Mucosa of rectum (tissue), 2 donors: ENCODE data around the gene RAB43.
A peak's percentile ranks its signal among the peaks of the same experiment; 100 is the strongest.
"Not testable (repeated sequence)": the region's sequence is repeated elsewhere in the genome, so short reads cannot be mapped to it uniquely, and the experiment has no call there.

Source experiments
- H3K27ac ChIP-seq, 2 donors: one replicate each; pipeline ENCODE4 v1.7.0; 2013; ENCODE audit warnings: inconsistent platforms in 2 of 2, low read depth in 2 of 2, low read length in 2 of 2
- H3K27me3 ChIP-seq, 2 donors: one replicate each; pipeline ENCODE4 v1.7.0; 2013; ENCODE audit warnings: low read length in 2 of 2; ENCODE audit not compliant: control insufficient read depth in 2 of 2, insufficient read depth in 2 of 2
- H3K36me3 ChIP-seq, 2 donors: one replicate each; pipeline ENCODE4 v1.7.0; 2013; ENCODE audit warnings: low read length in 2 of 2; ENCODE audit not compliant: control insufficient read depth in 2 of 2, insufficient read depth in 2 of 2
- H3K4me1 ChIP-seq, 2 donors: one replicate each; pipeline ENCODE4 v1.7.0; 2013; ENCODE audit warnings: low read length in 2 of 2, mild to moderate bottlenecking in 1 of 2; ENCODE audit not compliant: control insufficient read depth in 2 of 2, insufficient read depth in 2 of 2
- H3K4me3 ChIP-seq, 2 donors: one replicate each; pipeline ENCODE4 v1.7.0; 2013; ENCODE audit warnings: low read length in 2 of 2
- H3K9ac ChIP-seq, 2 donors: one replicate each; pipeline ENCODE4 v1.7.0; 2013; ENCODE audit warnings: low read length in 2 of 2, low read depth in 1 of 2, mild to moderate bottlenecking in 1 of 2
- H3K9me3 ChIP-seq, 2 donors: one replicate each; pipeline ENCODE4 v1.7.0; 2013; ENCODE audit warnings: low read length in 2 of 2; ENCODE audit not compliant: control insufficient read depth in 2 of 2
- donor health status: healthy.
- donor health status: Normal muscosa, but diverticular disease.

RAB43 gene

GRCh38 chr3:129121792-129122411, at the start of gene RAB43:
Gene RAB43, minus strand, starts transcription at chr3:129121804. Its CDS starts 315 bp downstream, at chr3:129121489.
- H3K4me1 ChIP-seq = peaks cover 36 to 39% of the 10 kb centered on the region in 2 donors
- no peaks in the 10 kb centered on the region for H3K9me3 ChIP-seq
- H3K4me3 ChIP-seq = peak within 1 kb of the TSS; percentile 85 to 91
- peaks cover under 1 to 9% of the 10 kb centered on the region in 2 donors for H3K36me3 ChIP-seq
- H3K27ac ChIP-seq = peak within 1 kb of the TSS; percentile 93 to 94
- H3K27me3 ChIP-seq = no peaks in the 10 kb centered on the region
- peak within 1 kb of the TSS; percentile 84 to 89 for H3K9ac ChIP-seq

GRCh38 chr3:129166579-129167332, 45.2 kb upstream of the RAB43 start:
- Histone ChIP-seq H3K9me3 (no peaks in the 10 kb centered on the region), H3K36me3 (peaks cover 44 to 52% of the 10 kb centered on the region in 2 donors), H3K27ac (no peak overlapping the region), H3K4me1 (peaks cover 6 to 10% of the 10 kb centered on the region in 2 donors), H3K4me3 (no peak overlapping the region), H3K9ac (no peak overlapping the region), H3K27me3 (no peaks in the 10 kb centered on the region)

GRCh38 chr3:129165594-129165993, 44.0 kb upstream of the RAB43 start:
- H3K9me3 ChIP-seq, H3K9ac ChIP-seq, H3K27ac ChIP-seq, H3K27me3 ChIP-seq, H3K4me3 ChIP-seq: not testable (repeated sequence)
- Histone ChIP-seq H3K36me3 (peaks cover 33 to 41% of the 10 kb centered on the region in 2 donors), H3K4me1 (peaks cover 6 to 11% of the 10 kb centered on the region in 2 donors)

- H3K4me3 ChIP-seq = no peak overlapping the region
- H3K27me3 ChIP-seq = no peaks in the 10 kb centered on the region
- H3K9ac ChIP-seq = no peak overlapping the region
- H3K9me3 ChIP-seq = no peaks in the 10 kb centered on the region
- peaks cover 12 to 13% of the 10 kb centered on the region in 2 donors for H3K4me1 ChIP-seq
- peaks cover 22 to 30% of the 10 kb centered on the region in 2 donors for H3K36me3 ChIP-seq
- H3K27ac ChIP-seq = no peak overlapping the region
These were observed 42.9 kb upstream of the RAB43 start for GRCh38 chr3:129164500-129164899.

- Histone ChIP-seq H3K4me3 (no peak overlapping the region), H3K9me3 (no peaks in the 10 kb centered on the region), H3K4me1 (peaks cover 15% of the 10 kb centered on the region in 2 donors), H3K9ac (peak overlapping the region in 1 of 2 donors; percentile 1), H3K27me3 (no peaks in the 10 kb centered on the region), H3K27ac (no peak overlapping the region), H3K36me3 (peaks cover 21 to 30% of the 10 kb centered on the region in 2 donors)
These were observed 41.4 kb upstream of the RAB43 start for GRCh38 chr3:129162729-129163579.

- H3K9me3 ChIP-seq = no peaks in the 10 kb centered on the region
- H3K36me3 ChIP-seq = peaks cover 17 to 28% of the 10 kb centered on the region in 2 donors
- H3K27me3 ChIP-seq = no peaks in the 10 kb centered on the region
- H3K4me3 ChIP-seq = peak overlapping the region; percentile 89 to 99
- H3K9ac ChIP-seq = peak overlapping the region; percentile 78 to 97
- H3K27ac ChIP-seq = peak overlapping the region; percentile 96 to 97
- peaks cover 15% of the 10 kb centered on the region in 2 donors for H3K4me1 ChIP-seq
These were observed 40.3 kb upstream of the RAB43 start for GRCh38 chr3:129161860-129162271.

DNA sequence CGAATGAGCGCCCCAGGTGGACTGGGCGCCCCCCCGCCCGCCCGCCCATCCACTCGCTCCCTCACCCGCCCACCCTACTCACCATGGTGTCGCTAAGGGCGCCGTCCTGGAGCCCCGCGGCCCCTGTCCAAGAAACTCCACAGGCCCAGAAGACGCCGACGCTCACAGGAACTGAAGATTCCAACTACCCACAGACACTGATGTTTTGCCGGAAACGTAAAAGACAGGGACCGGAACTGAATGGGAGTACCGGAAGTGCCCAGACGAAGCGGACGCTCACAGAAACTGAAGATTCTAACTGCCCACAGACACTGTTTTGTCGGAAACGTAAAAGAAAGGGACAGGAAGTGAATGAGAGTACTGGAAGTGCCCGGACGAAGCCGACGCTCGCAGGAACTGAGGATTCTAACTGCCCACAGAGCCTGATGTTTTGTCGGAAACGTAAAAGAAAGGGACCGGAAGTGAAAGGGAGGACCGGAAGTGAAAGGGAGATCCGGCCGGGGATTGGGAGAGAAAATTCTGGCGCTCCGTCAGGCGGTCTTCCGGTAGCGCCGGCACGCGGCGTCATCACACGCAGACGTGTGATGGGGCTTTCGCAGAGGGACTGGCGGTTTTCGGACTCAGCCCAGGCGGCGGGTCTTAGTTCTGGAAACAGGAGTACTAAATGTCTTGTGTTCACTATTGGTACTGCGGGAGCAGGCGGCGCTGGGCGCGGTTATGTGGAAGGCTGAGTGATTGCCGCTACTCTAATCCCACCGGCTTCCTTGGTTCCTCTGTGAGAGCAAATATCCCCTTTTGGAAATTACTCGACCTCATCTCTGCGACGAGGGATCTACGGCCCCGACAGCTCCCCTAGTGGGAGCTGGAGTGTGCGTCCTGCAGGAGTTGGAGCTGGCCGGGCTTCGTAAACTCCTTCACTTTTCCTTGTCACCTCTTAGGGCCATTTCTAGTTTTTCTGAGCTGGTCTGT, 39.6 kb upstream of the RAB43 start, which contains the start of gene ISY1:
TSS of gene ISY1 (minus strand) at position 173 of the 969 bp plus-strand sequence. CDS start at position 85, 88 bp downstream.
- H3K9me3 ChIP-seq = no peaks in the 10 kb centered on the region
- H3K4me1 ChIP-seq = peaks cover 15% of the 10 kb centered on the region in 2 donors
- peak within 1 kb of the TSS; percentile 89 to 99 for H3K4me3 ChIP-seq
- H3K36me3 ChIP-seq = peaks cover 18 to 25% of the 10 kb centered on the region in 2 donors
- peak within 1 kb of the TSS; percentile 78 to 97 for H3K9ac ChIP-seq
- H3K27me3 ChIP-seq = no peaks in the 10 kb centered on the region
- H3K27ac ChIP-seq = peak within 1 kb of the TSS; percentile 96 to 97

DNA sequence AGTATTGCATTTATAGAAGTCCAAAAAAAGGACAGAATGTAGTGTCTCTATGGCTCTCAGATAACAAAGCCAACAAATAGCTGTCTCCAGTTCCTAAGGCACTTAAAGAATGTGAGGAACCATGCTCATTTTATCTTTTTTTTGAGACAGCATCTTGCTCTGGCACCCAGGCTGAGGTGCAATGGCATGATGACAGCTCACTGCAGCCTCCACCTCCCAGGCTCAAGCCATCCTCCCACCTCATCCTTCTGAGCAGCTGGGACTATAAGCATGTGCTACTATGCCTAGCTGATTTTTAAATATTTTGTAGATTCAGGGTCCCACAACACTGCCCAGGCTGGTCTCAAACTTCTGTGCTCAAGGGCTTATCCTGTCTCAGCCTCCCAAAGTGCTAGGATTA, 23.2 kb upstream of the RAB43 start:
- Histone ChIP-seq H3K9ac (no peak overlapping the region), H3K4me3 (no peak overlapping the region), H3K36me3 (peaks cover 23 to 29% of the 10 kb centered on the region in 2 donors), H3K9me3 (no peaks in the 10 kb centered on the region), H3K27me3 (no peaks in the 10 kb centered on the region), H3K4me1 (peaks cover 0 to 2% of the 10 kb centered on the region in 2 donors), H3K27ac (no peak overlapping the region)

DNA sequence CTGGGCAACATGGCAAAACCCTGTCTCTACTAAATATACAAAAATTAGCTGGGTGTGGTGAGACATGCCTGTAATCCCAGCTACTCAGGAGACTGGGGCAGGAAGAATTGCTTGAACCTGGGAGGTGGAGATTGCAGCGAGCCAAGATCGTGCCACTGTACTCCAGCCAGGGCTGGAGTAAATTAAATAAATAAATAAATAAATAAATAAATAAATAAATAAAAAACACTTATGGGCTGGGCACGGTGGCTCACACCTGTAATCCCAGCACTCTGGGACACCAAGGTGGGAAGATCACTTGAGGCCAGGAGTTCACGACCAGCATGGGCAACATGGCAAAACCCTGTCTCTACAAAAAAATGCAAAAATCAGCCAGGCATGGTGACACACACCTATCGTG, 19.4 kb upstream of the RAB43 start:
- H3K27me3 ChIP-seq, H3K4me1 ChIP-seq, H3K27ac ChIP-seq, H3K4me3 ChIP-seq, H3K9me3 ChIP-seq, H3K9ac ChIP-seq: not testable (repeated sequence)
- H3K36me3 ChIP-seq = peaks cover 25 to 32% of the 10 kb centered on the region in 2 donors
